ENCODE data around the gene MAP3K6.

The MAP3K6 gene

DNA sequence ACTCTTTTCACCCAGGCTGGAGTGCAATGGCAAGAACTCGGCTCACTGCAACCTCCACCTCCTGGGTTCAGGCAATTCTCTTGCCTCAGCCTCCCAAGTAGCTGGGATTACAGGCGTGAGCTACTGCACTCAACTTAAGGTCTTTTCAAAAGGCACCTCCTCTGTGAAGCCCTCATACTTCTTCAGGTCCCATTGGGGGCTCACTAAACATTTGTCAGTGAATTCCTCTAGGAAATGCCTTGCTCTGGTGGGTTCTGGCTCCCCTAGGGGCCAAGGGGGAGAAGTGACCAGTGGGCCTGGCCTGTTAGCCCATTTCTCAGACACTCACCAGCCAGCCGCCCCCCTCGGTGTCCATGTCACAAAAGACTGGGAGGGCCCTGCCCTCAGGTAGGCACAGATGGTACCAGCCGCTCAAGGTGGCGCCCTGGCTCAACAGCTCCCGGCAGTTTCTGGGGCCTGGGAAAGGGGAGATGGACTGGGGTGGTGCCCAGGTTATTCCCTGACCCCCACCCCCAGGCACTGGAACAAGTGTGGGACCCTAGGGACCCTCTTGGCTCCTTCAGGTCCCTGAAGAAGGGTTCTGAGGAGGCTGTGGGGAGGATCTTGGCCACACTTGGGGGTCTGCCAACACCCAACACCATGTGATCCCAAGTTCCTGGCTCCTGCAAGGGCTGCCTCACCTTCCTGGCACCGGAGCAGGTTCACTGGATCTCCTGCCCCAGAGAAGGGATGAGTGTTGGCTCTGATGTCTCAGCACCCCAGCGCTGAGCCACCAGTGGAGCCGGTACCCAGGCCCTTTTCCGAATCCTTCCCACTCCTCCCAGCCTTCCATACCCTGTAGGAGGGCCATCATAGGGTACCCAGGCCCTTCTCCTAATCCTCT lies 6.3 kb upstream of the MAP3K6 start:
- peak; percentile 38 for DNase-seq

DNA sequence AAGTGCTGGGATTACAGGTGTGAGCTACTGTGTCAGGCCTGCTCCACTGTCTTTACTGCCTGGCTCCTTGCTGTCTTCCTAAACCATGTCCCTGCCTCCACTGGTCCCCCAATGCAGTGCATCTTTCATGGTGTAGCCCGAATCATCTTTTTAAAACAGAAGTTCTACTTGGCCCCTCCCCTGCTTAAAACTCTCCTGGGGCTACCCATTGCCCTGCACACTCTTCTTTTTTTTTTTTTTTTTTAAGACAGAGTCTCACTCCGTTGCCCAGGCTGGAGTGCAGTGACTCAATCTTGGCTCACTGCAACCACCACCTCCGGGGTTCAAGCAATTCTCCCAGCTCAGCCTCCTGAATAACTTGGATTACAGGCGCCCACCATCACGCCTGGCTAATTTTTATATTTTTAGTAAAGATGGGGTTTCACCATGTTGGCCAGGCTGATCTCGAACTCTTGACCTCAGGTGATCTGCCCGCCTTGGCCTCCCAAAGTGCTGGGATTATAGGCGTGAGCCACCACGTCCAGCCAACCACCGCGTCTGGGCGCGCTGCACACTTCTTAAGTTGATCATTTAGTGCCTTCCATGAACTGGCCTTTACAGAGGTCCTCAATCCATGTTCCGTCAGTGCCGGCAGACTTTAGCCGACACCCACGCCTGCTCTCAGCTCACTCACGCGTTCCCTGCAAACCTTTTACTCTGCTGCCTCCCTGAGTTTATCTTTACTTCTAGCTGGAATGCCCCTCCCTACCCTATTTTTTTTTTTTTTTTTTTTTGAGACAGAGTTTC lies 5.5 kb upstream of the MAP3K6 start:
- no peak for DNase-seq

DNA sequence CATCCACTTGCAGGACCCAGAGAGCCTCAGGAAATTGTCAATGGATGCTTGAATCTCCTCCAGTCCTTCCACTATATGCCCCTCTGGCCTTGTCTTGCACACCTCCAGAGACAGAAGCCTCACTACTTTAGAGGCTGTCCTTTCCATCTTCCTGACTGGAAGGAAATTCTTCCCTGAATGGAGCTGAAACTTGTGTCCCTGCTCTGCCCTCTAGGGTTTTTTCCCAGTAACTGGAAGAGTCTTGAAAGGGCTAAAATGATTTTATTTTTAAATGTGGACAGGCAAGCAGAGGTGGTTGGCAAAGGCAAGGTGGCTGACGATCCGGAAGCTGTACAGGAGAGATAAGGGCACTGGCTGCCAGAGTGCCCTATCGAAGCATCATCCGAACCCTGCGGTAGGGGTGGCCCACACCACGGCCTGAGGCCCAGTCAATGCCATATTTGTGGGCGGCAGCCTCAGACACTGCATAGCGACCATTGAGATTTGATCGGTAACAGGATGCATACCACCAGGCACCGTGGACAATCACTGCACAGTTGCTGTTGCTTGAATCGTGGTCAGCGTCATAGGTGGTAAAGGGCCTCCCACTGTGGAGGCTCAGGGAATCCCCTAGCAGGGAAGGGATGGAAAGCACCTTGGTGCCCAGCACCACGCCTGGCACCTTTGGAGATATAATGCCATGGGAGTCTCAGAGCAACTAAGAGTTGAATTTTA lies 2.3 kb upstream of the MAP3K6 start:
- DNase-seq, result peak; percentile 95

DNA sequence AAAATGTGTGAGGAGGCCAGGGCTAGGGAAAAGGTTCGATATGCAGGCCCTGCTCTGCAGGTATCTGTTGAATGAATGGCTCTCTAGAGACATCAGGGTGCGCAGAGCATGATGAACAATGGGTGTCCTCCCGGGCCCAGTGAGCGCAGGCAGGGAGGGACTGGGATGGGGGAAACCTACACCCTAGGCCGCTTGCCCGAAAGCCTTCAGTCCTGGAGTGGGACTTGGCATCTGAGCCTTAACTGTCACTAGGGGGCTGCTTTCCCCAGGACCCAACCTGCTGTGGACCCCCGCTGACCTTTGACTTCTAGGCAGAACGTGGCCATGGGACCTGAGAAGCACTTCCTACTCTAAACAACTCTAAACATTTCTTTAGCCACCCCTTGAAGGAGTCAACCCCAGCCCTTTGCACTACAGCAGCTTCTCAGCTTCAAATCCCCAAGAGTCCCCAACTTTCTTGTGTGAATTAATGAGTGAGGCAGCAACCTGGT lies 444 bp upstream of the MAP3K6 start:
- DNase-seq, result no peak

DNA sequence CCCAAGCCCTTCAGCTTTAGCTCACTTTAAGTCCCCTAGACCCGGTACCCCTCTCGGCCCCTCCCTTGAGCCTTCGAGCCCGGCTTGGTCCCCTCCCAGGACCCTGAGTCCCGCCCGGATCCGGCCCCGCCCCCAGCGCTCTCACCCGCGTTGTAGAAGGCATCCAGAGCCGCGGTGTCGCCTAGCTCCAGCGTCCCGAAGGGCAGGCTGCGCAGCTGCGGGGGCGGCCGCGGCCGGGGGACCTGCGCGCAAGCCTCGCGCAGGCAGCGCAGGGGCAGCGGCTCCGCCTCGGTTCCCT lies 699 bp downstream of the MAP3K6 start:
- DNase-seq, result peak; percentile 80

DNA sequence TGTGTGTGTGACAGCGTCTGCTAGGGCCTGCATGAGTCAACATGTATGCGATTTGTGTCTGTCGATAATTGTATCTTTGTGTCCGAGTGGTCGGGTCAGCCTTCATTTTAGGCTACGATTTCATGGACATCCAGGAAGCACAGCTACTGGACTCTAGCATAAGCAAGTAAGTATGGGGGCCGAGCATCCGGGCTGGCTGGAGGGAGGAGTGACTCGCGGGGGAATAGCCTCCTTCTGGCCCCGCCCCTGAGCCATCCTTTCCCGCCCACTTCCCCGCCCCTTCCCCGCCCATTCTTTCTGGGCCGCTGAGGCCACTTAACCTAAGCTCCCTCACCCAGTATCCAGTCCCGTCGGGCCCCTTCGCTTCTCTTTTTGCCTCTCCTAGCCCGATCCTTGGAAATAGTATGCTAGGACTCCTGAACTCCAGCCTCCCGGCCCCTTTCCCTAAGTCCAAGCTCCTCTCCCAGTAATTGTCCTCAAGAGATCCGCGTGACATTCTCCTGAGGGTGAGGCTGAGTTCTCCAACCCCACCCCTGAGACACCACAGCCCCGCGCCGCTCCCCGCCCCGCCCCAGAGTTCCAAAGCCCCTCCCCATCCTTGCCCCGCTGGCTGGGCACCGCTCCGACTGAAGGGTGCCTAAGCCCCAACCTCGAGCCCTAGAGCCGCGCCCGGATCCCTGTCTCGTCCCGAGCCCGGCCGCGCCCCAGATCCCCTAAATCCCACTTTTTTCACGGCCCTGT lies 1.2 kb downstream of the MAP3K6 start:
- peak; percentile 88 for DNase-seq

DNA sequence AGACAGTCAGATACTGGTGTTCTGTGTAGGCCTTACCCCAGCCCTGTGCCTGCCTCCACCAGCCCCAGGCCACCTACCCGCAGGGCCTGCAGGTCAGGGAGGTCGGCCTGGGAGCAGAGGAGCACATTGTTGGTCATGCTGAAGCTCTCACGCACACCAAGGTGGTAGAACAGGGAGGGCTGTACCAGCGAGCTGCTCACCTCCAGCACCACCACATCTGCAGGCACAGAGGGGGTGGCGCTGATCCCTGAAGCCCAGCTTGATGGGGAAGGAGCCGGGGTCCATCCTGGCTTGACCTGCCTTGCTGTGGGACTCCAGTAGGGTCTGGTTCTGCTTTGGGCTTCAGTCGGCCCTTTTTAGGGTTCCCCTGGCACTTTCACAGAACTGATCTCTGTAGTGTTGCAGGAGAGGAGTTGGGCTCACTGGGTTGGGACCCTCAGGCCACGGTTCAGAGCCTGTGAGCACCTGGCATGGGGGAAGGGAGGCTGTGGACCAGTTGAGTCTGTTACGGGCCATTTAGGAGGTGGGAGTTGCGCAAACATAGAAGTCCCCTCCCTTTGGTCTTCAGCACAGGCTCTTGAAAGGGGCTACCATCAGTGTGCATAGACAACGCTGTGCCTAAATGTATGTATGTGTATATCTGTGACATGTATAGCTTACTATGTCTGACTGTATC lies 1.9 kb downstream of the MAP3K6 start:
- no peak for DNase-seq

DNA sequence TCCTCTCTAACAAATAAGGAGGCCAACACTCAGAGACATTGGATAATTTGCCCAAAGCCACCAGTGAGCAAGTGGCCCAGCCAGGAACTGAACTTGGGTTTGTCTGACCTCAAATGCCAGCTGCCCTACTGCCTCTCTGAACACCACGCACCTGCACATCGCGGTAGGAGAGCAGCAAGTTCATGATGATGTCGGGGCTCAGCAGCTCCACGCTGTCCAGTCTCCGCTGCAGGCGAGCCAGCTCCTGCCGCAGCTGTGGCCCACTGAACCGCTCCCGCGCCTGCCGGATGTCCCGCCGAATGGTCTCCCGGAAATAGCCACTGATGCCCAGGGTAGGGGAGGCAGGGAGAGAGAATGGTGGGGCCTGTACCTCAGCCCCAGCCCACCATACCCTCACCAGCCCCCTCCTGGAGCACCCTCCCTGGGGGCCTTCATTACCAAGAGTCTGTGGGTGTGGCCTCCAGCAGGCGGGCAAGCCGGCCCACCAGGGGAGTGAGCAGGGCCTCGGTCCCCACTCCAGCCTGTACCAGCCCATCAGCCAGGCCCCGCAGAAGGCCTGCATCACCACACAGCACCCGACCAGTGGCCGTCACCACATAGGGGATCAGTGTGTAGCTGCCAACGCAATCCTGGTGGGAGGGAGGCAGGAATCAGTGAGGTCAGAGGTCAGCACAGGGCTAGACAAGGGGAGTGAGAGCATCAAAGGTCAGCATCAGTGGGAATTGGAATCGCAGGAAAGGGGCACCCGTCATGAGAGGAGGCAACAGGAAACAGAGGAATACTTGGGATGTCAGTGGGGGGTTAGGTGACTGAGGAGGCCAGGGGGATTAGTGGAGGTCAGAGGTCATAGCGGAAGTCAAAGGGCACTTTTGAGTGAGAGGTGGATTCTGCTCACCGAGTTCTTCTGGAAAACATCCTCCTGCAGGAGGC lies 2.7 kb downstream of the MAP3K6 start:
- no peak for DNase-seq

DNA sequence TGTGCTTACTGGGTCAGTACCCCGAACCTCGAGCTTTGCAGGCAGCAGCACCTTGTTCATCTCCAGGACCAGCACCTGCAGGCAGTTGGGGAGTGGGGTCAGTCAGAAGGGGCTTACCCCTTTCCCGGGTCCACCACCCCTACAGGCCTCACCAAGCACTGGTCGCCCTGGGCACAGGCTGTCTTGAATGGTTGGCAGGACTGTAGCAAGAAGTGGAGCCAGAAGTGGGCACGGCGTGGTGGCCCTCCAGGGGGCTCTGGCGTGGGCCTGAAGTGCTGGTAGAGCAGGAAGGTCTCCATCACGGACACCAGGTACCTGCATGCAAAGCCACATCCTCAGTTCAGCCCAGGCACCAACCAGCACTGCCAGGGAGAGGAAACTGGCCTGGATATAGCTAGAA lies 5.2 kb downstream of the MAP3K6 start:
- DNase-seq, result no peak

DNA sequence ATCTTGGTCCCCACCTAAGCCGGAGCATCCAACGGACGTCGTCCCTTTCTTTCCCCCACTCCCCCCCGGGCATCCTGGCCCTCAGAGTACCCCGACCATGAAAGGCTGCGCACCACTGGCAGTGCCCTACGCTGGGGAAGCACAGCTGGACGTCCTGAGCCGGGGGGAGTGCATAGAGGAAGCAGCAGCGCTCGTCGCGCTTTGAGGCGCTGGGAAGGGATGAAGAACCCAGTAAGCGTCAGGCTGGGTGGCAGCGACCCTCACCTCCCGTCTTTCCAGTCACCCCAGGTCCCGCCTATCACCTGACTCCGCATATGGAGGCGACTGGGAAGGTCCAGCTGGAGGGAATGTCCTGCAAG lies 5.7 kb downstream of the MAP3K6 start:
- DNase-seq, result no peak

DNA sequence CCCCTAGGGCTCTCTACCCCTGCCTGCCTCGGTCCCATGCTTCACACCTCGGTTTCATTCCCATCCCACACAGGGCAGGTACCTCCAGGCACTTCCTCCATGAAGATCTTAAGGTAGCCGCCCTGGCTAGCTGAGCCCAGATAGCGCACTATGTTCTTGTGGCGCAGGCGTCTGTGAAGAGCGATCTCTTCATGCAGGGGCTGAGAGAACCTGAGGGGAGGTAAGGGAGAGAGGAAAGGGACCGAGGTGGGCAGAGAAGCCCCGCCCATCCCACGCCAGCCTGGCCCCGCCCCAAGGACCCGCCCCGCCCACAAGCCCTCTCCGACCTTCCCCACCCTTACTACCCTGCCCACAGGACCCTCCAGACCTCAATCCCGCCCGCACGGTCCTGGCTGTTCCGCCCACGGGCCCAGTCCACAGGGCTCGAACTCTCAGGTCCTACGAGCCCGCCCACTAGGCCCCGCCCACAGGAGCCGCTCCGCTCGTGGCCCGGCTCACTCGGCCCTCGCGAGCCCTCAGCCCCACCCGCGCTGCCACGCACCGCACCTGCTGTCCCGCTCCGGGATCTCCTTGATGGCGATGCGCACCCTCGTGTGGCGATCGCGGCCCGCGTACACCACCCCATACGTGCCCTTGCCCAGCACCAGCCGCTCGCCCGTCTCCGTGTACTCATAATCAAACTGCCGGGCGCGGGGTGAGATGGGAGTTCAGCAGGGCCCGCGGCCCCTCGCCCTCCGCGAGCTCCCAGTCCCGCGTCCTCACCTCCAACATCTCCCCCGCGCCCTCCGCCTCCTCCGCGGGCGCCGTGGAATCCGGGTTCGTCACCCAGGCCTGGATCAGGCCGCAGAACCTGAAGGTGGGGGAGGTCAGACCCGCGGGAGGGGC lies 6.4 kb downstream of the MAP3K6 start:
- peak; percentile 53 for DNase-seq

DNA sequence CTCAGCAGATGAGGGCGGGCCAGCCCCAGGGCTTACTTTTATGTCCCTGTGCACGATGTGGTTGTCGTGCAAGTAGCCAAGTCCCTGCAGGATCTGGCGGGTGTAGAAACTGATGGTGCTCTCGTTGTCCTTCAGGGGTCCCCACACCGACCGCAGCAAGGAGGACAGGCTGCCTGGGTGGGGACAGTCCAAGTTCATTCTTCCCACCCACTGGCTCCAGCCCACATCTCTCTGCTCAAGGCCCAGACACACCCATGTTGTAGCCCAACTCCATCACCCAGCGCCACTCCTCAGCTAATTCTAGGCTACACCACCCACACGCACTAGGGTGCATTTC lies 7.0 kb downstream of the MAP3K6 start:
- DNase-seq, result no peak

DNA sequence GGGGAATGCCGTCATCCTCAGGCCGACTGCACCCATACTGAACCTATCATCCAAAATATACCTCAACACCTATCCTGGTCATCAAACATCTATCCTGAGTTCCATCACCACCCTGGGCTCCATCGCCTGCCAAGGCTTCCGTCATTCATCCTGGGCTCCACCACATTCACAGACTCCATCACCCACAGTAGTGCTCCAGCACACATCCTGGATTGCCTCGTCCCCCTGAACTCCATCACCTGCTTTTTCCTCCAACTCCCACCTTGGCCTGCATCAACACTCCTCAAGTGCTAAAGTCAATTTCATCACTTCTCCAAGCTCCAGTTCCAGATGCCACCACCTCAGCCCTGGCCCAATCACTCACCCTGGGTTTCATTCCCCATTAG lies 7.8 kb downstream of the MAP3K6 start:
- DNase-seq, result no peak

DNA sequence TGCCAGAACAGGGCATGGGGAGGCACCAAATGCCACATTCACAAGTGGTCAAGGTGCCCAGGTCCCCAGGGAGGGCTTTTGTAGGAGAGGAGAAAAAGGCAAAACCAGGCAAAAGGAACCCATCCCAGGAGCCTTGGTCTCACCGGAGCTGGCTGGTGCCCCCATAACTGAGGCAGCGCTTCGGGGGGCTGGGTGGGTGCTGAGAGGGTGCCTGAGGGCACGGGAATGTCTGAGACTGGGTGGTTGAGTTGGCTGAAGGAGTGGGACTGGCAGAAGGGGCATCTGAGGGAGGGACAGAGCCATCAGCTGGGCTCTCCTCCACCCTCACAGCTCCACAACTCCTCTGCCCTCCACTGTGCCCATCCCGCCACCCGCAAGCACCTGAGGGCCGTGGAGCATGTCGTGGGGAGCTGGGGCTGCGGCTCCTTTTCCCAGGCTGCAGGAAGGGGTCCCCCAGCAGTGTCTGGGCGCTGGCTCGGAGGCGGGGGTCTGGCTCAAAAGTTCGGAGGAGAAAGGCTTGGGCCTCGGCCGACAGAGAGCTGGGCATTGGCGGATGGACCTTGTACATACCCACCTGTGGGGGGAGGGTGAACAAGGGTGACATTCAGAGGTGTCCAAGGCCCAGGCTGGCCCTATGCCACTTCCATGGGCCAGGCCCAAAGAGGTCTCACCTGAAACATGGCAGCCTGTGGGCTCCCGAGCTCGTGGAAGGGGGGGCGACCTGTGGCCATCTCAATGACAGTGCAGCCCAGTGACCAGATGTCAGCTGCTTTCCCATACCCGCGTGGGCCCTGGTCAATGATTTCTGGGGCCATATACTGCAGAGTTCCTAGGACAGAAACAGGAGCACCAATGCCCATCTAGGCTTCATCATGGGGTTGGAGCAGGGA lies 8.5 kb downstream of the MAP3K6 start:
- DNase-seq, result no peak

DNA sequence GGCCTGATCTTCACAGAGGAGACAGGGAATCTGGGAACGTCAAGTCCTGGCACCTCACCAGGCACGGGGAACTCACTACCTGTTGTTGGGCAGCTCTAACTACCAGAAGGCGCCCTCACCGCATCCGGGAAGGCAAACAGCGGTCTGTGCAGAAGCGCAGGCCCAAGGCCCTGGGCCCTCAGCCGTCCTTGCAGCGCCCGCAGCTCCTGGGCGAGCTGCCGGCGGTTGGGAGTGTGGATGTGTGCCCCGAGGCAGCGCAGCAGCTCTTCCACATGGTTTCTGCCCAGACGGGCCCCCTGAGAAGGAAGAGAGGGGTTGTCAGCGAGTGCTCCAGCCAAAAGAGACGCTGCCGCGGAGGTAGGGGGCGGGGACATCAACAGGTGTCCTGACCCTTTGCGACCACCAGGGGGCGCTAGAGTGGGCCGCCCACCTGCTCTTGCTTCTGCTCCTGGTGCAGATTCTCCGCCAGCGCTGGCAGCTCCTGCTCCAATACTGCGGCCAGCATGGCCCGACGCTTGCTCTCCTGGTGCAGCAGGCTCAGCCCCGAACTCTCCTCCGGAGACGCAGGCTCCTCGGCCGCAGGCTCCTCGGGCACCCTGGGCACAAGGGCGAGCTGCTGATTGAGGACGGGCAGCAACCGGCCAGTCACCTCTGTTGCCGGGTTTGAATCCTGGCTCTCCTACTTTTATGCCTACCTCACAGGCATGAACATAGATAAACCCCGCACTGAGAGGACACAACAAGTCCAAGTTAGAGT lies 9.3 kb downstream of the MAP3K6 start:
- peak; percentile 76 for DNase-seq

DNA sequence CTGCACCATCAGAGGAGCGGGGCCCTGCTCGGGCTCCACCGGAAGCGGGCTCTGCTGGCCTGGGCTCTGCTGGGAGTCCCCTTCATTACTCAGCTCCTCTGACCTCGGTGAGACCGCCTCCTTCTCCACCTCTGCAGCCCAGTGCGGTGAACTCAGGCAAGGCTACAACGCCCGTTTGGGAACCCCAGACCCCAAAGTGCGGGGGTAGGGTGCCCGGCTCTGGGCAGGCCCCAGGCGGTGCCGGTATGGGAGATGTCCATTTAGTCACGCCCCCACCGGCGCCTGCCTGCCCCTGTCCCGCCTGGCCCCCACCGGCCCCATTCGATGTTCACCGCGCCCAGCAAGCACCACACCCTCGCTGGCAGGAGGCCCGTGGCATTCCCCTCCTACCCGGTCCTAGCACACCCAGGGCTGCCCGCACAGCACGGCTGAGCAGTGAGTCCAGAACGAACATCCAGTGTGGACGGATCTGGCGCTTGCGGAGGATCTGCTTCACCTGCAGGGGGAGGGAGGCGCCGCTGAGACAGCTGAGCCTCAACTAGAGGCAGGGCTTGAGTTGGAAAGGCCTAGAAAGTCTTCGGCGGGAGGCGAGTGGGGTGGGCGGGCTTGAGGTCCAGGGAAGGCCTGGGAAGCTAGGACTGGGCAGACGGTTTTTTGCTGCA lies 10.0 kb downstream of the MAP3K6 start:
- DNase-seq, result peak; percentile 58

DNA sequence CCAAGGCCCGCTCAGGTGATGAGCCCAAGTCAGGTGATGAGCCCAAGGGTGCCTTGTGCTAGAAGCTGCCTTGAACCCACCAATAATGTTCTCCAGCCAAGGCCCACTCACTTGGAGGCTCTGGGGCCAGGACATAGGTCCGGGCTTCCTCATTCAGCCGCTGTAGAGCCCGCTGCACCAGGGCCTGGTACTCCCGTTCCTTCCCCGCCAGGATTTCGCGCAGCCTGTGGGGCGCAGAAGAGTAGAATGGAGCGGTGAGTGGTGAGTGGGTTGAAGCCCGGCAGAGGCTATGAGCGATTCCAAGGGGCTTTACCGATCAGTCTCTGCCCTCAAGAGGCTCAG lies 10.5 kb downstream of the MAP3K6 start:
- no peak for DNase-seq

DNA sequence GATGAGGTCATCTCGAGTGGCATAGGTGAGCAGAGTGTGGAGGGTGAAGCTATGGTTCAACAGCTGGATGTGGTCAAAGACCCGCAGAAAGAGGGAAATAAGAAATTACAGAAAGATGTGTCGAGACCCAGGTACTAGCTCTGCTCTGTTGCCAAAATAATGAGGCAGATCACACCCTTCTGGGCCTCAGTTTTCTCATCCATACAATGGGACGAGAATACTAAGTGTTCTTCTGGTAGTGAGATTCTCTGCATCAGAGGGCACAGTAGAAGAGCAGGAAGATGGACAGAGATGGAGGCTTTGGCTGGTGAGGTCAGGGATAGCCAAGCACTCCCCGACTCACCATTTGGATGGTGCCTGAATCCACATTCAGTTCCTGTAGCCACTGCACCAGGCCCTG lies 11.1 kb downstream of the MAP3K6 start:
- no peak for DNase-seq

All from hematopoietic multipotent progenitor cell treated with erythropoietin and hydrocortisone succinate and interleukin-3 and kit ligand, for 6 days (in vitro differentiated cells).